Fibroblast of upper back skin (primary cell): Measurements from ENCODE around the gene SHLD2.
"Not testable (repeated sequence)": the region's sequence is repeated elsewhere in the genome, so short reads cannot be mapped to it uniquely, and the experiment has no call there.

Source experiments
- DNase-seq: peaks from one replicate; pipeline ENCODE4 v3.0.0-alpha.2; 2013

The SHLD2 gene

GRCh38 chr10:87084291-87084782 lies 10.7 kb upstream of the SHLD2 start:
- peak; percentile 75 for DNase-seq

GRCh38 chr10:87085537-87085936 lies 9.5 kb upstream of the SHLD2 start:
- DNase-seq, result no peak

GRCh38 chr10:87089746-87090145 lies 5.3 kb upstream of the SHLD2 start:
- no peak for DNase-seq

DNA sequence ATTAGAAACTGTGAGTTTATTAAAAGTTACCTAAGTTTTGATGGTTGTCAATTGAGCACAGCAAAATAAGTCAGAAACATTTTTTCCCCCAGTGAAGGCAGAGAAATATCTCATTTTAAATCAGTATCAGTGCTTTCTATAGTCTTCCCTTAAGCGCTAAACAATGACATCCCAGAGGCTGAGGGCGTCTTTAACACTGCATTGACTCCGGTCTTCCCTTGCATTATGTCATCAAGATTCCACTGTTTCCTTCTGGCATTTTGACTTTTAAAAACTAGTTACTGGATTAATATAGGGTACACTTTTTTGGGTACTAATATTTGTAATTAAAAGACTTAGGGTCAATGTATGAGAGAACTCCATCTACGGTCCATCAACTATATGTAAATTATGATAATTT lies 4.2 kb upstream of the SHLD2 start:
- no peak for DNase-seq

GRCh38 chr10:87092376-87092860 lies 2.6 kb upstream of the SHLD2 start:
- peak; percentile 14 for DNase-seq

DNA sequence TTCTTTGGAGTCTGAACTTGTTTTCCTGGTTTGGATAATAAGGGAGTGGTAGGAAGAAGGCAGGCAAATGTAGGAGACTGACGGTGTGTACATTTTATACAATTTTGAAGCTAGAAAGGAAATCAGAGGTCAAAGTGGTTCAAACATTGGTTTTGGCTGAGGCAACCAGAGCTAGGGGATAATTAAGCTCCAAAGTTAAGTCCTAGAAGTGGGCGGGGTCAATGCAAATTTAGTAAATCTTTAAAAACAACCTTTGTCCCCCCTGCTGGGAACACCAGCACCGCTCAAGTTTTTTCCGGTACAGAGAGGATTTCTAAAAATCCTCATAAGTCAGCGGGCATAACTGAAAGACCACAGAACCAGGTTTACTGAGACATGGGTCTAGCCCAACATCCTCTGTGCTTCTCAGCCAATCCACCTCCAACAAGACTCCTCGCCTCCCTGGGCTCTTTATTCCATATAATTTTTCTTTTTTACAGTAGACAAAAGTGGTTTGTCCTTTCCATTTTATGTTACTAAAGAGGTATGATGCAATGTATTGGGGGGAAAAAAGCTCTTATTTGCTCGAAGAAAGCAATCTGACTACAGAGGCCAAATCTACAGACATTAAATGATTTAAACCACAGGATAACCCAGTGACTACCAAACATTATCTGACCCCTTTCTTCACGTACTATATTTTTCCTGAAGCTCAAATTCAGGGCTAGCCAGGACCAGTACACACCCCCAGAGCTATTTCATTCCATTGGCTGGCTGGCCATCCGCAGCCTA lies 2.0 kb upstream of the SHLD2 start:
- peak; percentile 11 for DNase-seq

DNA sequence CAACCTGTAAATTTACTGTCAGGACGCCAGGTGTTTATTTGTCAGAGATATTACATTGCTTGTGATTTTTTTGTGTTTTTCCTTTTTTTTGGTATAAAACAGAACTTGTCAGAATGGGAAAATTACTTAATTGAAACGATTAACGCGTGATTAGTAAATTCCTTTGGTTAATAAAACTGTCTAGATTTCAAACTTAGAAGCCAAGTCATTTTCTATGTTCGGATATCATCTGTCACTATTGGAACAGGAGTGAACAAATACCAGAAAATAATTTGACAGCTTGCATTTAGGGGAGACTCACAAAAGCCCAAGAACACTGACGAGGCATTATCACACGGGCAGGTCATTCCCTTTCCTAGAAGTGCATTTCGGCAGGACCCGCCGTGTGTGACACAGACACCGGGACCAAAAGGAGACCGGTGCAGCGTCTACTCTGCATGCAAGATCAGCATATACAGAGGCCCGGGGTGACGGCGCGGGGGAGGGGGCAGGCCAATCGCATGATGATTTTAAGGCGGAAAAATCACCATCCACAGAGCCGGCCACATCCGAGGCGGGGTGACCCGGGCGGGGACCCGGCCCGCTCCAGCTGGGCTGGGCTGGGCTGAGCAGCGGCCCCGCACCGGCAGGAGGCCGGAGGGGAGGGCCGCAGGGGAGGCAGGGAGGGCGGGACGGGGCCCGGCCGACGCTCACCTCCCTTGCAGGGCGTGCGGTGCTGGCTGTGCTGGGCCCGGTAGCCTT lies 1.2 kb upstream of the SHLD2 start:
- DNase-seq, result peak; percentile 21

- peak; percentile 70 for DNase-seq
Measured at GRCh38 chr10:87095236-87095945, 385 bp downstream of the SHLD2 start.

GRCh38 chr10:87101996-87102395 lies 7.0 kb downstream of the SHLD2 start:
- no peak for DNase-seq

DNA sequence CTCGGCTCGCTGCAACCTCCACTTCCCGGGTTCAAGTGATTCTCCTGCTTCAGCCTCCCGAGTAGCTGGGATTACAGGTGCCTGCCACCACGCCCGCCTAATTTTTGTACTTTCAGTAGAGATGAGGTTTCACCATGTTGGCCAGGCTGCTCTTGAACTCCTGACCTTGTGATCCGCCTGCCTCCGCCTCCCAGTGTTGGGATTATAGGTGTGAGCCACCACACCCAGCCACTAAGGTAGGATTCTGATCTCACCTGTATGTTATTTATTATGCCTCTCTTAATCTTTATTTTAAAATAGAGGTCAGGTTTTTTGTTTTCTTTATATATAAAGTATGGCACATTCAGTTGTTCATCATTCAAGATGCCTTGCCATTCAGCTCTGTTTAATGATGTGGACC lies 9.7 kb downstream of the SHLD2 start:
- not testable (repeated sequence) for DNase-seq

DNA sequence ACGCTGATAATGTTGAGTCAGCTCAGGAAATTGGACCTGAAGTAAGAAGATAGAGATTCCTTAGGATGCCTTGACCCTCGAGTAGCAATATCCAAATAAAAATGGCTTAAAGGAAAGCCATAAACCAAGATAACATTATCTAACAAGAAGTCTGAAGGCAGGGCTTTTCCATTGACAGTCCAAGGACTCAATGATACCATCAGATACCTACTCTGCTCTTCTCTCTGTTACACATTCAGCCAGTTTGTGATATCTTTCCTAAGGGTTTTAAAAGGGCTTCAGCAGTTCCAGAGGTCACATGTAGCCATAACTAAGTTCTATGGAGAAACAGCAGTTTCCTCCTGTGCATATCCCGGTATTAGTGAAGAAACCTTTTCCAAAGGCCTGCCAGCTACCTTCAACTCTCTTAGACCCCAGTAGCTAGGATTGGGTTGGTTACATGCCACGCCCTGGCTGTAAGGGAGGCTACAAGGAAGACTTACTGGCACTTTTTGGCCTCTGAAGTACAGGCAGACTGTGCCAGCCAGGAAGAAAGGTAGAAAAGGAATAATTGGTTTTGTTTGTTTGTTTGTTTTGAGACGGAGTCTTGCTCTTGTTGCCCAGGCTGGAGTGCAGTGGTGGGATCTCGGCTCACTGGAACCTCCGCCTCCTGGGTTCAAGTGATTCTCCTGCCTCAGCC lies 10.6 kb downstream of the SHLD2 start:
- no peak for DNase-seq

- DNase-seq, result not testable (repeated sequence)
Measured at GRCh38 chr10:87118122-87118521, 23.1 kb downstream of the SHLD2 start.

DNA sequence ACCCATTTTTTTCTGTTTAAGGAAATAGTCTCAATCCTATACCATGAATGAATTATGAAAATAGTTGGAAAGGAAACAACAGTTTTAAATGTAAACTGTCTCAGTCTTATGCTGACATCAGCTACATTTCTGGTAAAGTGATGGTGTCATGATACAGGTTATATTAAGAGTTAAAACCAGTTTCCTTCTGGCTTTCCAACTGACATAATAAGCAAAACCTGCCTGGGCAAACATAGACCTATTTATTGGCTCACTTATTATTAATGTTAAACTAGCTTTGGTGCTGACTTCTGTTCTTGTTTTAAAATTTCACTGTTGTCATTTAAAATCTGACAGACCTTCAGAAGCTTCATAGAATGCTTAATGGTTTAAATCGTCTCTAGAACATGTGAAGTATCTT lies 24.0 kb downstream of the SHLD2 start:
- not testable (repeated sequence) for DNase-seq

GRCh38 chr10:87123351-87123750 lies 28.3 kb downstream of the SHLD2 start:
- DNase-seq, result not testable (repeated sequence)

GRCh38 chr10:87127048-87127447 lies 32.0 kb downstream of the SHLD2 start:
- not testable (repeated sequence) for DNase-seq

DNA sequence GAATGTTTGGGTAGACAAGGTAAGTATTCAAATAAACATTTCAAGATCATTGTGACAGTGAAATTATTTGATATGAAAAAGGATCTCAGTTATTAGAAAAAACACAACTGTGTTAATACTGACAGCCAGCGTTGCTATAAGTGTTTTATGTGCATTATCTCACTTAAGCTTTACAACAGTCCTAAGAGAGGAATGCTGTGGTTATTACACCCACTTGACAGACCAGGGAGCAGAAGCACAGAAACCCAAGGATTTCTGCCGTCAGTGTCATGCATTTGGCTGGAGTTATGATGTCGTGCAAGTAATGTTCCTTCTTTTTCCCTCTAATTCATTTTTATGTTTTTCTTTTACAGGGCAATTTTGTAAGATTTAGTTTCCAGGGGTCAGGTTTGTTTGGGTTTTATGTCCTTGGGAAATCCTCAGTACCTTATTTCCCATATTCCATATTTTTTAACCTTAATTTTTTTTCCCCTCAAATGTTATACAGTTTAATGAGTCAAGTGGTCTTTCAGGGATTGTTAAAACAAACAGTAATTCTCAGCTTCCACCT lies 32.7 kb downstream of the SHLD2 start:
- peak; percentile 5 for DNase-seq

GRCh38 chr10:87132176-87132575 lies 37.2 kb downstream of the SHLD2 start:
- DNase-seq, result not testable (repeated sequence)

DNA sequence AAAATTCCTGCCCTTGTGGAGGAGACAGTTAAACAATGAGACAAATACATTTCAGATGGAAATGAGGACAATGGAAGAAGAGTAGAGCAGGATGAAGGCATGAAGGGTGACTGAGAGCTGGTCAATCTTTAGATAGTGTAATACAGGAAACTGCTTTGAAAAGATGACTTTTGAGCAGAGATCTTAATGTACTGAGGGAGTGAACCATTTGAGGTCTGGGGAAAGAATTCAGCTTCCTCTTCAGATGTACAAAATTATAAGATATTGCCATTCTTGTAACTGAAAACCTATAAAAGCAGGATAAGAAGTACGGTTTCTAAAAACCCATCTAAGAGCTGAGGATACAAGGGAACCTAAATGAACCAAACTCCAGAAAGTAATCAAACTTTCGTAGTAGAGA lies 38.9 kb downstream of the SHLD2 start:
- DNase-seq, result not testable (repeated sequence)

GRCh38 chr10:87134440-87134839 lies 39.4 kb downstream of the SHLD2 start:
- DNase-seq, result not testable (repeated sequence)

DNA sequence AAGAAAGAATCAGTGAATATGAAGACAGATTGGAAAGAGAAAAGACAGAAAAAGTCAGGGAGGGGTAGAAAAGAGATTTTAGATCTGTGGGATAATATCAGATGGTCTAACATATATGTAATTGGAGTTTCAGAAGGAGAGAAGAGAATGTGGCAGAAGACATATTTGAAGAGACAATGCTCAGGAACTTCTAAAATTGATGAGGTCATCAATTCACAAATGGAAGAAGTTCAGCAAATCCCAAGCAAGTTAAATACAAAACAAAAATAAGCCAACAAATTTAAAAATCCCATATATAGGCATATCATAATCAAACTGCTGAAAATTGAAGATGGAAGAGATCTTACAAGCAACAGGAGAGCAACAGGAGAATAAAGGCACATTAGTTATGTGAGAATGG lies 42.5 kb downstream of the SHLD2 start:
- DNase-seq, result not testable (repeated sequence)

DNA sequence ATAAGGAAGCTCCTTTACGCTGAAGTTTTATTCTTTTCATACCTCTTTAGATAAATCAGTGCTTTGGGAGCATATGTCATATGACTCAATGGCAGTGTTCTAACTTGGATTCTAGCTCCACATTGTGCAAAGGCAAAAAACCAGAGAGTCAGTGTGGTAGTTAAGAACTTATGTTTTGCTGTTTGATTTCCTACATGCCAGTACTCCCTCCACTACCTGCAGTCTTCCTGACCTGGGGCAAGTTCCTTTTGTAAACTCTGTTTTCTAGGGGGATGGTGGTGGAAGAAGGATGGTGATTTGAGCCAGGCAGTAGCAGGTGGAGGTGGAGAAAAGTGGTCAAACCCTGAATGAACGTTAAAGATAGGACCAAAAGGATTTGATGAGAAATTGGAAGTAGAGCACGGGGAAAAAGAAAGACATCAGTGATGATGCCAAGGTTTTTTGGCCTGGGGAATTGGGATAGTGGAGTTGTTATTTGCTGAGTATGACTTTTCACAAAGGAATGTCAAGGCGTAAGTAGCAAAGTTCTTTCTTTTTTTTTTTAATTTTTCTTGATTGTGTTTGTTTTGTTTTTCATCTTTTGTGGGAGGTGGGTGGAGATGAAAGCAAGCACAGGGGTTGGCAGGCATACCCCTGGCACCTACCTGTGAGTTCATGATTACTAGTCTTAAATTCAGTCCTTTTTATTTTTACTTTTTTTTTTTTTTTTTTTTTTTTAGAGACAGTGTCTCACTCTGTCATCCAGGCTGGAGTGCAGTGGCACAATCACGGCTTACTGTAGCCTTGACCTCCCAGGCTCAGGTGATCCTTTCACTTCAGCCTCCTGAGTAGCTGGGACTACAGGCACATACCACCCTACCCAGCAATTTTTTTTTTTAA lies 47.5 kb downstream of the SHLD2 start:
- DNase-seq, result peak; percentile 34
